Chondrocyte (in vitro differentiated cells): ENCODE data around the gene SH2D3C. TPM values are rescaled to one million over a fixed set of nuclear protein-coding genes. Genes with fewer than 3 reads are reported as not detected.

Experiments
- DNase-seq: peaks from one replicate; pipeline ENCODE4 v3.0.0; 2021; ENCODE audit warnings: mixed read lengths, low spot score
- H3K27ac Mint-ChIP-seq: one replicate; pipeline ENCODE4 v1.8.0; 2021; ENCODE audit warnings: mild to moderate bottlenecking, moderate library complexity, mixed read lengths; ENCODE audit not compliant: unreplicated experiment
- H3K27me3 Mint-ChIP-seq: 2 replicates; pipeline ENCODE4 v1.8.0; 2021; ENCODE audit warnings: low read depth, mixed read lengths
- H3K36me3 Mint-ChIP-seq: 2 replicates; pipeline ENCODE4 v1.8.0; 2021; ENCODE audit warnings: low read depth, mixed read lengths
- H3K4me1 Mint-ChIP-seq: 2 replicates; pipeline ENCODE4 v1.8.0; 2021; ENCODE audit warnings: low read depth, mild to moderate bottlenecking, mixed read lengths
- H3K4me3 Mint-ChIP-seq: one replicate; pipeline ENCODE4 v1.8.0; 2021; ENCODE audit warnings: mild to moderate bottlenecking, moderate library complexity, mixed read lengths; ENCODE audit not compliant: unreplicated experiment
- H3K9me3 Mint-ChIP-seq: 2 replicates; pipeline ENCODE4 v1.8.0; 2021; ENCODE audit warnings: low read depth, mixed read lengths
- total RNA-seq: library from RNA; stranded (reverse); gene quantifications from 3 replicates; pipeline ENCODE4 v1.2.1, GENCODE V29; 2021
- TF ChIP-seq, protein P1 (sequence below): fragments of 200-600 bp; sonication (generic); IDR thresholded peaks from 2 replicates; pipeline ENCODE4 v1.5.0; 2021; ENCODE audit warnings: antibody characterized with exemption, mild to moderate bottlenecking, moderate library complexity

Gene SH2D3C
- total RNA-seq, 1 donor from 2014 or later = 9.9 TPM

GRCh38 chr9:127706836-127707241 is 71.6 kb downstream of the SH2D3C start, which contains the start of gene CFAP157:
Gene CFAP157, plus strand, starts transcription at chr9:127706988. Its CDS starts 44 bp downstream, at chr9:127707032.
- TF ChIP-seq, protein P1, sequence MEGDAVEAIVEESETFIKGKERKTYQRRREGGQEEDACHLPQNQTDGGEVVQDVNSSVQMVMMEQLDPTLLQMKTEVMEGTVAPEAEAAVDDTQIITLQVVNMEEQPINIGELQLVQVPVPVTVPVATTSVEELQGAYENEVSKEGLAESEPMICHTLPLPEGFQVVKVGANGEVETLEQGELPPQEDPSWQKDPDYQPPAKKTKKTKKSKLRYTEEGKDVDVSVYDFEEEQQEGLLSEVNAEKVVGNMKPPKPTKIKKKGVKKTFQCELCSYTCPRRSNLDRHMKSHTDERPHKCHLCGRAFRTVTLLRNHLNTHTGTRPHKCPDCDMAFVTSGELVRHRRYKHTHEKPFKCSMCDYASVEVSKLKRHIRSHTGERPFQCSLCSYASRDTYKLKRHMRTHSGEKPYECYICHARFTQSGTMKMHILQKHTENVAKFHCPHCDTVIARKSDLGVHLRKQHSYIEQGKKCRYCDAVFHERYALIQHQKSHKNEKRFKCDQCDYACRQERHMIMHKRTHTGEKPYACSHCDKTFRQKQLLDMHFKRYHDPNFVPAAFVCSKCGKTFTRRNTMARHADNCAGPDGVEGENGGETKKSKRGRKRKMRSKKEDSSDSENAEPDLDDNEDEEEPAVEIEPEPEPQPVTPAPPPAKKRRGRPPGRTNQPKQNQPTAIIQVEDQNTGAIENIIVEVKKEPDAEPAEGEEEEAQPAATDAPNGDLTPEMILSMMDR = no peak
- no peak for DNase-seq
- no peaks in the 10 kb centered on the region for H3K36me3 Mint-ChIP-seq
- peaks cover 3% of the 10 kb centered on the region for H3K9me3 Mint-ChIP-seq
- no peak within 1 kb of the TSS for H3K27ac Mint-ChIP-seq
- no peaks in the 10 kb centered on the region for H3K4me1 Mint-ChIP-seq
- no peaks in the 10 kb centered on the region for H3K27me3 Mint-ChIP-seq
- H3K4me3 Mint-ChIP-seq = no peak within 1 kb of the TSS

- H3K27ac Mint-ChIP-seq = no peak overlapping the region
These were observed 72.7 kb downstream of the SH2D3C start for GRCh38 chr9:127705577-127706379.

DNA sequence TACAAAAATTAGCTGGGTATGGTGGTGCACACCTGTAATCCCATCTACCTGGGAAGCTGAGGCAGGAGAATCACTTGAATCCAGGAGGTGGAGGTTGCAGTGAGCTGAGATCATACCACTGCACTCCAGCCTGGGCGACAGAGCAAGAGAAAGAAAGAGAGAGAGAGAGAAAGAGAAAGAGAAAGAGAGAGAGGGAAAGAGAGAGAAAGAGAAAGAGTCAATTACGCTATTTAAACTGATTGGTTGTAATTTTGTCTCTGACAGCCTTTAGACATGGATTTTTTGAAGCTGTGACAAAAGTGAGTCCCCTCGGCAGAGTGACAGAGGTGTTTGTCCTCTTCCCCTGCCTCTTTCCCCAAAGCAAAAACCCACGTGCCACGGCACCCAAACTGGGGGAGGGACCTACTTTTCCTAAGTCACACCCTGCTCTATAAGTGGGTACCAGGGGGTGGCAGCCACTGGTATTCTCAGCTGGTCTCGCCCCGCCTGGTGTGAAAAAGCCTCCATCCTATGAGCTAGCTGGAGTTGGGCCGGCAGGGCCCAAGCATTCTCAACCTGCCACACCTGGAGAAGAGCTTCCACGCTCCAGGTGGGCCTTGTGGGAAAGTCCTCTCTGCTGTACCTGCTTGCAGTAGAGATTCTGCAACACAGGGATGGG is 75.0 kb downstream of the SH2D3C start:
- Mint-ChIP-seq H3K4me3 (no peak overlapping the region), H3K27ac (no peak overlapping the region), H3K9me3 (peaks cover under 1% of the 10 kb centered on the region), H3K4me1 (peaks cover 8% of the 10 kb centered on the region), H3K36me3 (no peaks in the 10 kb centered on the region), H3K27me3 (no peaks in the 10 kb centered on the region)
- DNase-seq = no peak
- TF ChIP-seq, protein P1 = no peak

More at GRCh38 chr9:127705577-127706379, 72.7 kb downstream of the SH2D3C start:
- TF ChIP-seq, protein P1 = no peak
- H3K4me3 Mint-ChIP-seq = no peak overlapping the region
- no peaks in the 10 kb centered on the region for H3K27me3 Mint-ChIP-seq
- no peaks in the 10 kb centered on the region for H3K36me3 Mint-ChIP-seq
- peaks cover 3% of the 10 kb centered on the region for H3K9me3 Mint-ChIP-seq
- DNase-seq = no peak
- H3K4me1 Mint-ChIP-seq = no peaks in the 10 kb centered on the region

GRCh38 chr9:127700594-127701255 is 77.7 kb downstream of the SH2D3C start:
- no peaks in the 10 kb centered on the region for H3K9me3 Mint-ChIP-seq
- no peaks in the 10 kb centered on the region for H3K27me3 Mint-ChIP-seq
- H3K4me3 Mint-ChIP-seq = no peak overlapping the region
- H3K4me1 Mint-ChIP-seq = peaks cover 8% of the 10 kb centered on the region
- no peak overlapping the region for H3K27ac Mint-ChIP-seq
- TF ChIP-seq, protein P1 = no peak
- no peaks in the 10 kb centered on the region for H3K36me3 Mint-ChIP-seq
- no peak for DNase-seq

- H3K4me1 Mint-ChIP-seq = peaks cover 13% of the 10 kb centered on the region
- TF ChIP-seq, protein P1 = no peak
- peak overlapping the region; percentile 69 for H3K27ac Mint-ChIP-seq
- H3K4me3 Mint-ChIP-seq = no peak overlapping the region
- H3K27me3 Mint-ChIP-seq = no peaks in the 10 kb centered on the region
- no peaks in the 10 kb centered on the region for H3K36me3 Mint-ChIP-seq
- no peak for DNase-seq
- no peaks in the 10 kb centered on the region for H3K9me3 Mint-ChIP-seq
These were observed 78.3 kb downstream of the SH2D3C start for GRCh38 chr9:127700140-127700539.
